Mesenchymal stem cell (in vitro differentiated cells and primary cell): Measurements from ENCODE around the gene KIF5B.
"Not testable (repeated sequence)": the region's sequence is repeated elsewhere in the genome, so short reads cannot be mapped to it uniquely, and the experiment has no call there.

Experiments
- DNase-seq: peaks from one replicate; pipeline ENCODE4 v3.0.0-alpha.2; 2013
- H2AFZ ChIP-seq: one replicate; pipeline ENCODE4 v1.6.1; 2013; ENCODE audit warnings: low read depth, mild to moderate bottlenecking, control low read depth, inconsistent platforms, low read length, moderate library complexity
- H2AK5ac ChIP-seq: 2 replicates; pipeline ENCODE4 v1.6.1; 2013; ENCODE audit warnings: low read length, moderate library complexity, mild to moderate bottlenecking, inconsistent platforms; ENCODE audit not compliant: severe bottlenecking
- H2BK120ac ChIP-seq: one replicate; pipeline ENCODE4 v1.6.1; 2013; ENCODE audit warnings: low read depth, mild to moderate bottlenecking, inconsistent platforms, low read length, moderate library complexity
- H2BK12ac ChIP-seq, 2 experiments: one replicate each; pipeline ENCODE4 v1.6.1; 2013; ENCODE audit warnings: inconsistent platforms in 2 of 2, low read length in 2 of 2, mild to moderate bottlenecking in 2 of 2, moderate library complexity in 2 of 2, control low read depth in 1 of 2
- H2BK15ac ChIP-seq: one replicate; pipeline ENCODE4 v1.6.1; 2013; ENCODE audit warnings: mild to moderate bottlenecking, low read depth, inconsistent platforms; ENCODE audit not compliant: poor library complexity, severe bottlenecking
- H2BK5ac ChIP-seq: 2 replicates; pipeline ENCODE4 v1.6.1; 2013; ENCODE audit warnings: low read depth, mild to moderate bottlenecking, low read length, control low read depth, inconsistent platforms; ENCODE audit not compliant: poor library complexity, severe bottlenecking
- H3K14ac ChIP-seq, 2 experiments: one replicate each; pipeline ENCODE4 v1.6.1; 2013; ENCODE audit warnings: inconsistent platforms in 2 of 2, low read length in 2 of 2, control low read depth in 1 of 2, mild to moderate bottlenecking in 1 of 2, moderate library complexity in 1 of 2
- H3K18ac ChIP-seq, 2 experiments: one replicate each; pipeline ENCODE4 v1.6.1; 2013; ENCODE audit warnings: inconsistent platforms in 2 of 2, low read length in 2 of 2, control low read depth in 1 of 2, low read depth in 1 of 2, mild to moderate bottlenecking in 1 of 2
- H3K23ac ChIP-seq, 2 experiments: one replicate each; pipeline ENCODE4 v1.6.1; 2013; ENCODE audit warnings: inconsistent platforms in 2 of 2, low read length in 2 of 2, mild to moderate bottlenecking in 2 of 2, moderate library complexity in 2 of 2, control low read depth in 1 of 2
- H3K27ac ChIP-seq: 2 replicates; pipeline ENCODE4 v1.5.1; 2013; ENCODE audit warnings: mild to moderate bottlenecking, moderate library complexity, low read length, control low read depth, inconsistent platforms; ENCODE audit not compliant: poor library complexity, severe bottlenecking
- H3K27me3 ChIP-seq, 2 experiments: 2 replicates each; pipeline versions ENCODE4 v1.6.1 to v1.7.0; 2013; ENCODE audit warnings: low read length in 2 of 2, mild to moderate bottlenecking in 2 of 2, moderate library complexity in 2 of 2, control low read depth in 1 of 2, inconsistent platforms in 1 of 2; ENCODE audit not compliant: control insufficient read depth in 1 of 2, insufficient read depth in 1 of 2
- H3K36me3 ChIP-seq, 2 experiments: 2 replicates each; pipeline versions ENCODE4 v1.6.1 to v1.7.0; 2013; ENCODE audit warnings: low read length in 2 of 2, control low read depth in 1 of 2, inconsistent platforms in 1 of 2, low read depth in 1 of 2, mild to moderate bottlenecking in 1 of 2; ENCODE audit not compliant: insufficient read depth in 2 of 2, control insufficient read depth in 1 of 2
- H3K4ac ChIP-seq, 2 experiments: one replicate each; pipeline ENCODE4 v1.6.1; 2013; ENCODE audit warnings: inconsistent platforms in 2 of 2, low read length in 2 of 2, mild to moderate bottlenecking in 2 of 2, moderate library complexity in 2 of 2, control low read depth in 1 of 2, low read depth in 1 of 2
- H3K4me1 ChIP-seq: 2 replicates; pipeline ENCODE4 v1.6.1; 2013; ENCODE audit warnings: low read depth, low read length, control low read depth; ENCODE audit not compliant: control insufficient read depth, insufficient read depth
- H3K4me2 ChIP-seq: 2 replicates; pipeline ENCODE4 v1.6.1; 2013; ENCODE audit warnings: low read length, mild to moderate bottlenecking, inconsistent platforms; ENCODE audit not compliant: poor library complexity, severe bottlenecking
- H3K4me3 ChIP-seq, 2 experiments: 2 replicates each; pipeline versions ENCODE4 v1.5.1 to v1.7.0; 2013; ENCODE audit warnings: low read length in 2 of 2, mild to moderate bottlenecking in 2 of 2, control low read depth in 1 of 2, low read depth in 1 of 2; ENCODE audit not compliant: insufficient read depth in 1 of 2
- H3K79me1 ChIP-seq: replicated peaks from 2 replicates; pipeline ENCODE4 v1.6.1; 2013; ENCODE audit warnings: mild to moderate bottlenecking, control low read depth, low read length, inconsistent platforms; ENCODE audit not compliant: poor library complexity, severe bottlenecking
- H3K9ac ChIP-seq: 2 replicates; pipeline ENCODE4 v1.7.0; 2013; ENCODE audit warnings: mild to moderate bottlenecking, low read length, moderate library complexity
- H3K9me3 ChIP-seq: 2 replicates; pipeline ENCODE4 v1.7.0; 2013; ENCODE audit warnings: mild to moderate bottlenecking, low read length; ENCODE audit not compliant: control insufficient read depth
- H4K8ac ChIP-seq: one replicate; pipeline ENCODE4 v1.6.1; 2013; ENCODE audit warnings: inconsistent platforms, mild to moderate bottlenecking, low read length, moderate library complexity
- H4K91ac ChIP-seq: one replicate; pipeline ENCODE4 v1.6.1; 2013; ENCODE audit warnings: mild to moderate bottlenecking, low read length, inconsistent platforms
- WGBS: methylation state at CpG from one replicate; pipeline ENCODE4 v1.1.7; 2013; ENCODE audit warnings: mixed read lengths; 5-methylcytosine and 5-hydroxymethylcytosine counted together

KIF5B gene

DNA sequence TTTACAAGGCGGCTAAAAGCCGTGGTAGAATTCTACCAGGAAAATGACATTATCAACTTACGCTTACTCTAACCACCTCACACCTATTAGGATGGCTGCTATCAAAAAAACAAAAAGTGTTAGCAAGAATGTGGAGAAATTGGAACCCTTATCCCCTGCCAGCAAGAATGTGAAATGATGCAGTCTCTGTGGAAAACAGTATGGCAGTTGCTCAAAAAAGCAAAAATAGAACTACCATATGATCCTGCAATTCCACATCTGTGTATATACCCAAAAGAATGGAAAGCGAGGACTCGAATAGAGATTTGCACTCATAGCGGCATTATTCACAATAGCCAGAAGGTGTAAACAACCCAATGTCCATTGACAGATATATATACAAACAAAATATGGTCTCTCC is 61.3 kb downstream of the KIF5B start:
- DNase-seq, result no peak
- Histone ChIP-seq H2BK5ac (no peak overlapping the region), H3K27ac (no peak overlapping the region), H3K9me3 (no peaks in the 10 kb centered on the region), H3K27me3 (no peaks in the 10 kb centered on the region), H2AFZ (no peak overlapping the region), H2AK5ac (no peak overlapping the region), H2BK120ac (no peak overlapping the region), H3K9ac (no peak overlapping the region), H4K8ac (no peak overlapping the region), H3K4me3 (no peak overlapping the region), H3K4me1 (peaks cover 1% of the 10 kb centered on the region), H3K18ac (no peak overlapping the region), H3K4me2 (no peak overlapping the region), H3K36me3 (no peaks in the 10 kb centered on the region), H3K4ac (no peak overlapping the region), H4K91ac (no peak overlapping the region), H2BK12ac (no peak overlapping the region), H2BK15ac (no peak overlapping the region), H3K14ac (no peak overlapping the region), H3K79me1 (no peaks in the 10 kb centered on the region), H3K23ac (no peak overlapping the region)
- WGBS, result 81% methylated on average over 6 of the region's 6 CpGs

DNA sequence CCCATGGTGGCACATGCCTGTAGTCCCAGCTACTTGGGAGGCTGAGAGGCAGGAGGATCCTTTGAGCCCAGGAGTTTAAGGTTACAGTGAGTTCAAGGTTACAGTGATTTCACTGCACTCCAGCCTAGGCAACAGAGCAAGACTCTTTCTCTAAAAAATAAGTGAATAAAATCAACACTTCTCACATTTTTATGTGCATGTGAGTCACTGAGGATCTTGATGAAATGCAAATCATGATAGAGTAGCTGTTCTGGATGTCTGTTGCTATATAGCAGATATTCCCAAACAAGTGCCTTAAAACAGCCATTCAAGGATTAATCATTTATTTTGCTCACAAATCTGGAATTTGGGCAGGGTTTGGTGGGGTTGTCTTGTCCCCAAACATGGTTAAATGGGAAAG is 65.3 kb downstream of the KIF5B start:
- no peaks in the 10 kb centered on the region for H3K36me3 ChIP-seq
- no peaks in the 10 kb centered on the region for H3K79me1 ChIP-seq
- no peak overlapping the region for H2AFZ ChIP-seq
- no peak overlapping the region for H3K14ac ChIP-seq
- no peak overlapping the region for H2BK5ac ChIP-seq
- no peak overlapping the region for H4K8ac ChIP-seq
- no peak overlapping the region for H2BK120ac ChIP-seq
- no peak overlapping the region for H3K27ac ChIP-seq
- H3K23ac ChIP-seq, result no peak overlapping the region
- H3K4me3 ChIP-seq, result no peak overlapping the region
- no peak overlapping the region for H3K18ac ChIP-seq
- no peak overlapping the region for H3K4ac ChIP-seq
- H2AK5ac ChIP-seq, result no peak overlapping the region
- H3K9me3 ChIP-seq, result no peaks in the 10 kb centered on the region
- H2BK15ac ChIP-seq, result no peak overlapping the region
- H3K9ac ChIP-seq, result no peak overlapping the region
- H3K4me2 ChIP-seq, result no peak overlapping the region
- no peak overlapping the region for H4K91ac ChIP-seq
- DNase-seq, result no peak
- H3K4me1 ChIP-seq, result no peaks in the 10 kb centered on the region
- no peak overlapping the region for H2BK12ac ChIP-seq
- H3K27me3 ChIP-seq, result no peaks in the 10 kb centered on the region

DNA sequence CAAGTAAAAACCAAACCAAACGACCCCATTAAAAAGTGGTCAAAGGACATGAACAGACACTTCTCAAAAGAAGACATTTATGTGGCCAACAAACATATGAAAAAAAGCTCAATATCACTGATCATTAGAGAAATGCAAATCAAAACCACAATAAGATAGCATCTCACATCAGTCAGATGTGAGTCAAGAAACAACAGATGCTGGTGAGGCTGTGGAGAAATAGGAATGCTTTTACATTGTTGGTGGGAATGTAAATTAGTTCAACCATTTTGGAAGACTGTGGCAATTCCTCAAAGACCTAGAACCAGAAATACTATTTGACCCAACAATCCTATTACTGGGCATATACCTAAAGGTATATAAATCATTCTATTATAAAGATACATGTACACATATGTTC is 68.4 kb downstream of the KIF5B start:
- not testable (repeated sequence) for H3K4me2 ChIP-seq, H4K8ac ChIP-seq, H3K9ac ChIP-seq, H2BK5ac ChIP-seq, H3K27ac ChIP-seq, H3K9me3 ChIP-seq, DNase-seq, H3K36me3 ChIP-seq, H3K14ac ChIP-seq, H2BK120ac ChIP-seq, H4K91ac ChIP-seq, H3K23ac ChIP-seq, H3K27me3 ChIP-seq, H3K18ac ChIP-seq, H2BK15ac ChIP-seq, H2BK12ac ChIP-seq, H3K4me1 ChIP-seq, H2AFZ ChIP-seq, H3K79me1 ChIP-seq, H3K4ac ChIP-seq, H2AK5ac ChIP-seq, H3K4me3 ChIP-seq
- WGBS, result 70% methylated on average over 1 of the region's 1 CpG

DNA sequence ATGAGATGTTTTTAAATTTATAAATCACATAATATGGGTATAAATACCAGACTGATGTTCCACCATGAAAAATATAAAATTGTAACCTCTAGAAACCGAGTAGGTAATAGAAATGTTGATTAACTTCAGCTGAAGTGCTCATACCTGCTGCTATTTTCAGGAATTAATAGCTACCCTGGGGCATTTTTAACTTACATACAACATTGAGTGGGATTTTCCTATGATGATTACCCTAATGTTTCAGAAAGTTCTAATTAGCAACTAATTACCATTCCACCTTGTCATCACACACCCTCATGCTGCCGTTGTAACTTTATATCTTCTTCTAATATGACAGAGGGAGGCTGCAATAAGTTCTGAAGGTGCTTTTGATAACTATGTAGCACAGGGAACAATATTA is 74.1 kb downstream of the KIF5B start:
- Histone ChIP-seq H2BK12ac (no peak overlapping the region), H2BK5ac (no peak overlapping the region), H2AFZ (no peak overlapping the region), H3K9me3 (no peaks in the 10 kb centered on the region), H2BK15ac (no peak overlapping the region), H4K91ac (no peak overlapping the region), H3K27me3 (no peaks in the 10 kb centered on the region), H3K36me3 (no peaks in the 10 kb centered on the region), H3K4me3 (no peak overlapping the region), H3K79me1 (no peaks in the 10 kb centered on the region), H3K14ac (no peak overlapping the region), H4K8ac (no peak overlapping the region), H3K23ac (no peak overlapping the region), H2BK120ac (no peak overlapping the region), H2AK5ac (no peak overlapping the region), H3K18ac (no peak overlapping the region), H3K4ac (no peak overlapping the region), H3K27ac (no peak overlapping the region), H3K4me1 (no peaks in the 10 kb centered on the region), H3K4me2 (no peak overlapping the region), H3K9ac (no peak overlapping the region)
- WGBS, result no CpG with 5 or more reads among the region's 2 CpGs
- DNase-seq, result no peak
